ENCODE data around the gene MET. TPM values are rescaled to one million over a fixed set of nuclear protein-coding genes. Genes with fewer than 3 reads are reported as not detected.

Gene MET
- total and polyA plus RNA-seq, 2 of the 13 experiments (the other 11 are each of a cell fraction or from before 2014, with no cell fraction given), result 21.8 to 31.5 TPM

DNA sequence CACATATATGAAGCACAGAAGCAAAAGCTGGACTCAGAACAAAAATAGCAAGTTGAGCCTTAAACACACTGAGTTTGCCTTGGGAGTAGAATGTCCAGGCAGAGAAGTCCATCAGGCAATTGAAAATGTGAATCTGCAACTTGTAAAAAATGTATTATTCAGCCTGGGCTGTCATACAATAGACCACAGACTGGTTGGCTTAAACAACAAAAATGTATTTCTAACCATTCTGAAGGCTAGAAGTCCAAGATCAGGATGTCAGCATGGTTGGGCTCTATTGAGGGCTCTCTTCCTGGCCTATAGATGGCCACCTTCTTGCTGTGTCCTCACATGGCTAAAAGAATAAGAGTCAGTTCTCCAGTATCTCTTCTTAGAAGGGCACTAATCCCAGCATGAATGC, 113.8 kb downstream of the MET start:
- intact Hi-C loops (cut with micrococcal nuclease; ENCODE audit: unreplicated experiment) (loop anchor here (1.0 to 5.0 kb wide), 2 partner anchors 113 to 189 kb away; no protein-coding TSS in a partner anchor), in situ Hi-C loops (cut with HindIII; ENCODE audit: extremely low pct_ligation_motif_present, low pct_unique_long_range_greater_than_20kb) (no loop called here)
- ChIA-PET POLR2A (no interaction called here), CTCF (ENCODE audit: low intra/inter-chr PET ratio, low total read pairs) (interaction anchor here (1.8 kb wide), 1 partner anchor 114 kb away, joined by 9 read pairs; the partner anchor contains the start of gene MET)
- Histone ChIP-seq H3K4me2 (ENCODE audit: low read depth, low read length) (no peak overlapping the region), H3K9me3 (ENCODE audit: low read length) (no peaks in the 10 kb centered on the region), H3K79me2 (ENCODE audit: insufficient read depth, low read length) (no peaks in the 10 kb centered on the region), H2AFZ (ENCODE audit: low read length) (no peak overlapping the region), H3K36me3 (replicated peaks in 1 of 2; ENCODE audit: control insufficient read depth in 1 of 2, insufficient read depth in 2 of 2, low read length in 2 of 2) (peaks cover 0 to 16% of the 10 kb centered on the region in 2 experiments; a peak in 1 of 5 replicates), H3K4me3 (replicated peaks in 1 of 3; ENCODE audit: insufficient read depth in 1 of 3, low read depth in 2 of 3, low read length in 3 of 3) (no peak overlapping the region), H3K27ac (ENCODE audit: extremely low read length, insufficient read depth, low read length) (no peak overlapping the region), H4K20me1 (ENCODE audit: insufficient read depth, low read length) (no peaks in the 10 kb centered on the region), H3K4me1 (ENCODE audit: insufficient read depth, low read length) (peaks cover 35% of the 10 kb centered on the region), H3K27me3 (ENCODE audit: control insufficient read depth in 1 of 2, insufficient read depth in 2 of 2, low read length in 2 of 2) (no peaks in the 10 kb centered on the region), H3K9ac (ENCODE audit: insufficient read depth, low read depth, low read length) (no peak overlapping the region)
- ATAC-seq (peak; percentile 44; the same call in 2 of the 3 replicates), DNase-seq (ENCODE audit: low spot score) (no peak), FAIRE-seq (no peak)
- TF ChIP-seq NKX3-1 (CRISPR knock-in tag; IDR thresholded peaks at IDR 0.05) (no peak), ZNF264 (CRISPR knock-in tag; IDR thresholded peaks at IDR 0.05) (0 out of 2 replicates have a peak, but pooled peaks have one; percentile 30)
- no TSS peak for BruUV-seq (replicated peaks)

DNA sequence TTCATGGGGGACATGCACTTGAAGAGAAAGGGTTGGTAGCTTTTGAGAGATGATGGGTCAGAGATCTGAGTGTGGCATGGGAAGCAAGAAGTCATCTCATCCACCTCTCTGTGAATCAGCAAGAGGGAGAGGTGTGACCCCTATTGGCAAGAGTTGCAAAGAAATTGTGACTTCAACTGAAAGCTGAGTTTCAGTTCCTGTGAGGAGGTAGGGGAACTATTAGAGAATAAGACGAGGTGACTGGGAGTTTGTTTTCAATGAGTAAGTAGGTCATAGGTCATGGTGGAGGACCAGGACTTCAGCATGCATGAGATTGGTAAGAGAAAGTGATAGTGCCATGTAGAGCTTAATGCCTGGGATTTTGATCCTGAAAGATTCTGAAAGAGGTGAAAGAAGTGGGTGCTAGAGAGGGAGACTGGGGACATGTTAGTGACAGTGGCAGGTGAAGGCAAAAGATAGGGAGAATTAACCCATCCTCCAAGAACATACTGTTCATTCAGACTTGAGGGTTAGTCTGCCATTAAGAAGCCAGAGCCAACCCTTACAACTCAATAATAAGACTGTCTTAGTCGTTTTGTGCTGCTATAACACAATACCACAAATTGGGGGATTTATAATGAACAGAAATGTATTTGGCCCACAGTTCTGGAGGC, 114.9 kb downstream of the MET start:
- peaks cover 35% of the 10 kb centered on the region for H3K4me1 ChIP-seq (ENCODE audit: insufficient read depth, low read length)
- in situ Hi-C loops (cut with HindIII; ENCODE audit: extremely low pct_ligation_motif_present, low pct_unique_long_range_greater_than_20kb) (no loop called here), intact Hi-C loops (cut with micrococcal nuclease; ENCODE audit: unreplicated experiment) (loop anchor here (1.0 to 5.0 kb wide), 2 partner anchors 114 to 190 kb away; no protein-coding TSS in a partner anchor)
- H3K4me2 ChIP-seq (ENCODE audit: low read depth, low read length), result no peak overlapping the region
- H3K27me3 ChIP-seq (ENCODE audit: control insufficient read depth in 1 of 2, insufficient read depth in 2 of 2, low read length in 2 of 2), result no peaks in the 10 kb centered on the region
- DNase-seq (ENCODE audit: low spot score) (peak; percentile 47), ATAC-seq (peak; percentile 83), FAIRE-seq (peak; percentile 57)
- H4K20me1 ChIP-seq (ENCODE audit: insufficient read depth, low read length), result no peaks in the 10 kb centered on the region
- H3K4me3 ChIP-seq (replicated peaks in 1 of 3; ENCODE audit: insufficient read depth in 1 of 3, low read depth in 2 of 3, low read length in 3 of 3), result no peak overlapping the region
- ChIA-PET CTCF (ENCODE audit: low intra/inter-chr PET ratio, low total read pairs) (interaction anchor here (1.8 kb wide), 1 partner anchor 115 kb away, joined by 9 read pairs; the partner anchor contains the start of gene MET), POLR2A (interaction anchor here (1.1 kb wide), 1 partner anchor 115 kb away, joined by 3 read pairs; the partner anchor contains the start of gene MET)
- H3K9ac ChIP-seq (ENCODE audit: insufficient read depth, low read depth, low read length), result no peak overlapping the region
- no peaks in the 10 kb centered on the region for H3K79me2 ChIP-seq (ENCODE audit: insufficient read depth, low read length)
- 79% methylated on average over 2 of the region's 2 CpGs for WGBS (ENCODE audit: low lambda C conversion rate)
- BruUV-seq (replicated peaks), result no TSS peak
- no peak overlapping the region for H2AFZ ChIP-seq (ENCODE audit: low read length)
- peaks cover 0 to 13% of the 10 kb centered on the region in 2 experiments; a peak in 1 of 5 replicates for H3K36me3 ChIP-seq (replicated peaks in 1 of 2; ENCODE audit: control insufficient read depth in 1 of 2, insufficient read depth in 2 of 2, low read length in 2 of 2)
- no peaks in the 10 kb centered on the region for H3K9me3 ChIP-seq (ENCODE audit: low read length)
- no peak overlapping the region for H3K27ac ChIP-seq (ENCODE audit: extremely low read length, insufficient read depth, low read length)
- TF ChIP-seq, protein P1, sequence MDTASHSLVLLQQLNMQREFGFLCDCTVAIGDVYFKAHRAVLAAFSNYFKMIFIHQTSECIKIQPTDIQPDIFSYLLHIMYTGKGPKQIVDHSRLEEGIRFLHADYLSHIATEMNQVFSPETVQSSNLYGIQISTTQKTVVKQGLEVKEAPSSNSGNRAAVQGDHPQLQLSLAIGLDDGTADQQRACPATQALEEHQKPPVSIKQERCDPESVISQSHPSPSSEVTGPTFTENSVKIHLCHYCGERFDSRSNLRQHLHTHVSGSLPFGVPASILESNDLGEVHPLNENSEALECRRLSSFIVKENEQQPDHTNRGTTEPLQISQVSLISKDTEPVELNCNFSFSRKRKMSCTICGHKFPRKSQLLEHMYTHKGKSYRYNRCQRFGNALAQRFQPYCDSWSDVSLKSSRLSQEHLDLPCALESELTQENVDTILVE (CRISPR knock-in tag; IDR thresholded peaks at IDR 0.05), result 0 out of 2 replicates have a peak, but pooled peaks have one; percentile 43
- TF ChIP-seq STAG1 (CRISPR knock-in tag; IDR thresholded peaks at IDR 0.05) (peak; percentile 82), MBNL3 (CRISPR knock-in tag; conservative IDR thresholded peaks at IDR 0.05) (no peak), HOXA9 (CRISPR knock-in tag; IDR thresholded peaks at IDR 0.05; ENCODE audit: borderline replicate concordance) (no peak), SAP130 (CRISPR knock-in tag; IDR thresholded peaks at IDR 0.05; ENCODE audit: low read depth) (peak; percentile 34; the same call in 1 of the 2 replicates), ZFP82 (CRISPR knock-in tag; IDR thresholded peaks at IDR 0.05; ENCODE audit: borderline replicate concordance) (no peak), KLF12 (CRISPR knock-in tag; IDR thresholded peaks at IDR 0.05; ENCODE audit: borderline replicate concordance) (no peak), PHF8 (CRISPR knock-in tag; IDR thresholded peaks at IDR 0.05) (no peak)
- TF ChIP-seq, protein P2, sequence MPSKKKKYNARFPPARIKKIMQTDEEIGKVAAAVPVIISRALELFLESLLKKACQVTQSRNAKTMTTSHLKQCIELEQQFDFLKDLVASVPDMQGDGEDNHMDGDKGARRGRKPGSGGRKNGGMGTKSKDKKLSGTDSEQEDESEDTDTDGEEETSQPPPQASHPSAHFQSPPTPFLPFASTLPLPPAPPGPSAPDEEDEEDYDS (CRISPR knock-in tag; IDR thresholded peaks at IDR 0.05), result 0 out of 2 replicates have a peak, but pooled peaks have one; percentile 13

Measured in HepG2 (cell line).